Bronchial epithelial cell (primary cell): ENCODE data around the gene RGS5. TPM values are rescaled to one million over a fixed set of nuclear protein-coding genes. Genes with fewer than 3 reads are reported as not detected.
"Not testable (repeated sequence)": the region's sequence is repeated elsewhere in the genome, so short reads cannot be mapped to it uniquely, and the experiment has no call there.

Experiments used
- DNase-seq: peaks from one replicate; pipeline ENCODE4 v3.0.0-alpha.2; 2010; ENCODE audit warnings: low read depth
- FAIRE-seq: peaks from 2 replicates; lab custom pipeline; 2011; peaks lifted over from hg19 to GRCh38; lab: Jason Lieb, UNC
- H3K27me3 ChIP-seq: 2 replicates; pipeline ENCODE4 v1.5.1; 2011; ENCODE audit warnings: low read length; ENCODE audit not compliant: control insufficient read depth, insufficient read depth
- H3K36me3 ChIP-seq: 2 replicates; pipeline ENCODE4 v1.5.1; 2011; ENCODE audit warnings: low read length; ENCODE audit not compliant: control insufficient read depth, insufficient read depth
- H3K4me3 ChIP-seq: 2 replicates; pipeline ENCODE4 v1.5.1; 2011; ENCODE audit warnings: mild to moderate bottlenecking, low read depth, low read length, control low read depth
- CTCF ChIP-seq: IDR thresholded peaks from 2 replicates; pipeline ENCODE4 v1.5.1; 2011; ENCODE audit warnings: mild to moderate bottlenecking, moderate library complexity, low read length, control low read depth, inconsistent platforms; ENCODE audit not compliant: insufficient read depth, severe bottlenecking
- total RNA-seq: library from RNA; depleted of rRNA; stranded (reverse); fragments of >200 nt; gene quantifications from 2 replicates; pipeline ENCODE4 v1.2.1, GENCODE V29; 2014

Gene RGS5
- total RNA-seq, 1 donor from 2014 or later = 3.9 TPM

GRCh38 chr1:163231385-163231784 lies 28.7 kb upstream of the RGS5 start:
- Histone ChIP-seq H3K4me3 (no peak overlapping the region), H3K36me3 (no peaks in the 10 kb centered on the region), H3K27me3 (no peaks in the 10 kb centered on the region)
- TF ChIP-seq CTCF = no peak
- no peak for FAIRE-seq
- peak; percentile 5 for DNase-seq

- no peak for DNase-seq
- no peaks in the 10 kb centered on the region for H3K27me3 ChIP-seq
- no peak overlapping the region for H3K4me3 ChIP-seq
- no peak for TF ChIP-seq CTCF
- no peaks in the 10 kb centered on the region for H3K36me3 ChIP-seq
- no peak for FAIRE-seq
Measured at GRCh38 chr1:163230827-163231226, 28.1 kb upstream of the RGS5 start.

GRCh38 chr1:163228271-163228670 lies 25.6 kb upstream of the RGS5 start:
- not testable (repeated sequence) for H3K27me3 ChIP-seq, DNase-seq, H3K36me3 ChIP-seq, H3K4me3 ChIP-seq, FAIRE-seq

GRCh38 chr1:163227126-163227525 lies 24.4 kb upstream of the RGS5 start:
- FAIRE-seq = no peak
- no peak for TF ChIP-seq CTCF

GRCh38 chr1:163213626-163214025 lies 10.9 kb upstream of the RGS5 start:
- no peak overlapping the region for H3K4me3 ChIP-seq
- FAIRE-seq (no peak), DNase-seq (peak; percentile 31)
- no peaks in the 10 kb centered on the region for H3K36me3 ChIP-seq
- H3K27me3 ChIP-seq = no peaks in the 10 kb centered on the region
- no peak for TF ChIP-seq CTCF

More at GRCh38 chr1:163227126-163227525, 24.4 kb upstream of the RGS5 start:
- no peak overlapping the region for H3K4me3 ChIP-seq
- no peaks in the 10 kb centered on the region for H3K27me3 ChIP-seq
- no peaks in the 10 kb centered on the region for H3K36me3 ChIP-seq
- peak; percentile 73 for DNase-seq

- no peak for DNase-seq
- TF ChIP-seq CTCF = no peak
- no peaks in the 10 kb centered on the region for H3K36me3 ChIP-seq
- FAIRE-seq = no peak
- H3K4me3 ChIP-seq = no peak overlapping the region
- H3K27me3 ChIP-seq = no peaks in the 10 kb centered on the region
Measured at GRCh38 chr1:163211667-163212066, 9.0 kb upstream of the RGS5 start.
